A549 (cell line): ENCODE results near the gene AHNAK2.

Source experiments
- CEBPB ChIP-seq, 2 experiments: fragments of >200 bp in 1 of 2; sonication (Bioruptor Twin) in 1 of 2; formaldehyde crosslinking in 1 of 2; IDR thresholded peaks; 2 replicates each; pipeline ENCODE4 v1.6.1; 2012 to 2016
- CHD2 ChIP-seq: fragments of 150-350 bp; IDR thresholded peaks from 2 replicates; pipeline ENCODE4 v1.6.1; 2014; ENCODE audit warnings: low read length; ENCODE audit not compliant: partially characterized antibody
- CHD4 ChIP-seq: fragments of 200-600 bp; sonication (generic); IDR thresholded peaks from 2 replicates; pipeline ENCODE4 v1.6.1; 2016; ENCODE audit warnings: antibody characterized with exemption, mild to moderate bottlenecking, borderline replicate concordance
- CTCF ChIP-seq: fragments of >200 bp; sonication (Bioruptor Twin); formaldehyde crosslinking; IDR thresholded peaks from 3 replicates; pipeline ENCODE4 v1.5.1; 2016
- EP300 ChIP-seq, 2 experiments: fragments of >200 bp; sonication (Bioruptor Twin); formaldehyde crosslinking; IDR thresholded peaks; 2 replicates in 1 of 2; 3 replicates in 1 of 2; pipeline ENCODE4 v1.6.1; 2016 to 2017
- HOXA7 ChIP-seq: fragments of 250-450 bp; sonication (Bioruptor Pico); IDR thresholded peaks from 2 replicates; pipeline ENCODE4 v1.5.0; 2020; ENCODE audit warnings: mild to moderate bottlenecking, moderate library complexity
- JUN ChIP-seq, 2 experiments: fragments of >200 bp; sonication (Bioruptor Twin); formaldehyde crosslinking; IDR thresholded peaks; 2 replicates in 1 of 2; 3 replicates in 1 of 2; pipeline ENCODE4 v1.6.1; 2016 to 2017
- JUNB ChIP-seq: fragments of >200 bp; sonication (Bioruptor Twin); formaldehyde crosslinking; IDR thresholded peaks from 2 replicates; pipeline ENCODE4 v1.6.1; 2016
- PBX3 ChIP-seq: IDR thresholded peaks from 2 replicates; pipeline ENCODE4 v1.6.1; 2012
- POLR2A ChIP-seq: IDR thresholded peaks from 2 replicates; pipeline ENCODE4 v1.6.1; 2012; ENCODE audit warnings: mild to moderate bottlenecking, low read length
- RAD21 ChIP-seq, 2 experiments: fragments of >200 bp in 1 of 2; sonication (Bioruptor Twin) in 1 of 2; formaldehyde crosslinking in 1 of 2; IDR thresholded peaks in 1 of 2; conservative IDR thresholded peaks in 1 of 2; 2 replicates in 1 of 2; 3 replicates in 1 of 2; pipeline ENCODE4 v1.6.1; 2012 to 2018; ENCODE audit warnings: inconsistent platforms in 1 of 2
- RCOR1 ChIP-seq: fragments of 150-350 bp; IDR thresholded peaks from 2 replicates; pipeline ENCODE4 v1.6.1; 2014; ENCODE audit warnings: antibody characterized with exemption, low read length, low read depth
- RNF2 ChIP-seq: fragments of 200-600 bp; sonication (generic); IDR thresholded peaks from 2 replicates; pipeline ENCODE4 v1.6.1; 2016; ENCODE audit warnings: low read depth, mild to moderate bottlenecking, antibody characterized with exemption, moderate library complexity, borderline replicate concordance
- TF ChIP-seq, protein P1 (sequence below): fragments of 200-600 bp; sonication (generic); IDR thresholded peaks from 2 replicates; pipeline ENCODE4 v1.6.1; 2016; ENCODE audit warnings: antibody characterized with exemption, mild to moderate bottlenecking, moderate library complexity

DNA sequence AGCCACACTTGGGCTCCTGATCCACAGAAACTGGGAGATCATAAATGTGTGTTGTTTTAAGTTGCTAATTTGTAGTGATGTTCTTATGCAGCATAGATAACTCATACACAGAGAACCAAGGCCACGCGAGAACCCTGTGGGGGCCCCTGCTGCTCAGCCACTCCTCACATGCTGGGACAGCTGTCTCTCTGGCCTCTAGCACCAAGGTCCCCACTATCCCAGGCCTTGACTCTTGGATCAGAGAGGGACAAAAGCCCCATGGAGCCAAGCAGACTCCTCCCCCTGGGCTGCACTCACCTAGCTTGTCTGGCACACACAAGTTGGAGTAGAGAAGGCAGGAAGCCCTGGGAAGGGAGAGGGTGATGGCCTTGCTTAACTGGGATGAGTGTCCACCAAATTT is 42.2 kb downstream of the AHNAK2 start:
- TF ChIP-seq CTCF (no peak), CHD4 (no peak), EP300 (IDR thresholded peaks at IDR 0.05) (no peak), PBX3 (no peak; the same call in 1 of the 2 replicates), CHD2 (no peak), JUN (IDR thresholded peaks at IDR 0.05) (no peak), RAD21 (conservative IDR thresholded peaks at IDR 0.05 in 1 of 2, IDR thresholded peaks at IDR 0.05 in 1 of 2) (no peak), JUNB (no peak), RNF2 (no peak), POLR2A (no peak), RCOR1 (no peak), CEBPB (IDR thresholded peaks at IDR 0.05) (no peak), HOXA7 (no peak)
- TF ChIP-seq, protein P1, sequence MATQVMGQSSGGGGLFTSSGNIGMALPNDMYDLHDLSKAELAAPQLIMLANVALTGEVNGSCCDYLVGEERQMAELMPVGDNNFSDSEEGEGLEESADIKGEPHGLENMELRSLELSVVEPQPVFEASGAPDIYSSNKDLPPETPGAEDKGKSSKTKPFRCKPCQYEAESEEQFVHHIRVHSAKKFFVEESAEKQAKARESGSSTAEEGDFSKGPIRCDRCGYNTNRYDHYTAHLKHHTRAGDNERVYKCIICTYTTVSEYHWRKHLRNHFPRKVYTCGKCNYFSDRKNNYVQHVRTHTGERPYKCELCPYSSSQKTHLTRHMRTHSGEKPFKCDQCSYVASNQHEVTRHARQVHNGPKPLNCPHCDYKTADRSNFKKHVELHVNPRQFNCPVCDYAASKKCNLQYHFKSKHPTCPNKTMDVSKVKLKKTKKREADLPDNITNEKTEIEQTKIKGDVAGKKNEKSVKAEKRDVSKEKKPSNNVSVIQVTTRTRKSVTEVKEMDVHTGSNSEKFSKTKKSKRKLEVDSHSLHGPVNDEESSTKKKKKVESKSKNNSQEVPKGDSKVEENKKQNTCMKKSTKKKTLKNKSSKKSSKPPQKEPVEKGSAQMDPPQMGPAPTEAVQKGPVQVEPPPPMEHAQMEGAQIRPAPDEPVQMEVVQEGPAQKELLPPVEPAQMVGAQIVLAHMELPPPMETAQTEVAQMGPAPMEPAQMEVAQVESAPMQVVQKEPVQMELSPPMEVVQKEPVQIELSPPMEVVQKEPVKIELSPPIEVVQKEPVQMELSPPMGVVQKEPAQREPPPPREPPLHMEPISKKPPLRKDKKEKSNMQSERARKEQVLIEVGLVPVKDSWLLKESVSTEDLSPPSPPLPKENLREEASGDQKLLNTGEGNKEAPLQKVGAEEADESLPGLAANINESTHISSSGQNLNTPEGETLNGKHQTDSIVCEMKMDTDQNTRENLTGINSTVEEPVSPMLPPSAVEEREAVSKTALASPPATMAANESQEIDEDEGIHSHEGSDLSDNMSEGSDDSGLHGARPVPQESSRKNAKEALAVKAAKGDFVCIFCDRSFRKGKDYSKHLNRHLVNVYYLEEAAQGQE = no peak
